Measurements from ENCODE around the gene SNCAIP.

DNA sequence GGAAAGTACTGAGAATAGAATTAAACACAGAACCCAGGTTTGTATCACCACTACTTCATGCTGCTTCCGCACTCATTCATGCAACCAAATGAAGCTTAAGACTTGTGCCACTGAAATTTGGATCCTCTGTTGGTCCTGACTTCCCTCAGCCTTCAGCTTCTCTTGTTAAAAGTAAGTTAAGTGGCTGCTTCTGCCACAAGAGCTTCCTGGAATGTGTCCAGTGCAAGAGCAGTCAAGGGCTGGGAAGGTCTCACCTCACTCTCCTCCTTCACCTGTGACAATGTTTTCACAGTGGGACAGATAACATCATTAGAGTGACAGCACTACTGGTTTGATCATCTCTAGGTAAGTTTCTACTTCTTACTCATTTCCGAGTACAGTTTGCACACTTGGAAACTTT lies 7.9 kb downstream of the SNCAIP start:
- TF ChIP-seq, protein P1, sequence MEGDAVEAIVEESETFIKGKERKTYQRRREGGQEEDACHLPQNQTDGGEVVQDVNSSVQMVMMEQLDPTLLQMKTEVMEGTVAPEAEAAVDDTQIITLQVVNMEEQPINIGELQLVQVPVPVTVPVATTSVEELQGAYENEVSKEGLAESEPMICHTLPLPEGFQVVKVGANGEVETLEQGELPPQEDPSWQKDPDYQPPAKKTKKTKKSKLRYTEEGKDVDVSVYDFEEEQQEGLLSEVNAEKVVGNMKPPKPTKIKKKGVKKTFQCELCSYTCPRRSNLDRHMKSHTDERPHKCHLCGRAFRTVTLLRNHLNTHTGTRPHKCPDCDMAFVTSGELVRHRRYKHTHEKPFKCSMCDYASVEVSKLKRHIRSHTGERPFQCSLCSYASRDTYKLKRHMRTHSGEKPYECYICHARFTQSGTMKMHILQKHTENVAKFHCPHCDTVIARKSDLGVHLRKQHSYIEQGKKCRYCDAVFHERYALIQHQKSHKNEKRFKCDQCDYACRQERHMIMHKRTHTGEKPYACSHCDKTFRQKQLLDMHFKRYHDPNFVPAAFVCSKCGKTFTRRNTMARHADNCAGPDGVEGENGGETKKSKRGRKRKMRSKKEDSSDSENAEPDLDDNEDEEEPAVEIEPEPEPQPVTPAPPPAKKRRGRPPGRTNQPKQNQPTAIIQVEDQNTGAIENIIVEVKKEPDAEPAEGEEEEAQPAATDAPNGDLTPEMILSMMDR (IDR thresholded peaks at IDR 0.05), result no peak
- no peak for TF ChIP-seq POLR2A (IDR thresholded peaks at IDR 0.05)

Measured in adrenal gland (tissue), 5 donors.